Activated T-cell treated with anti-CD3 and anti-CD28 coated beads, Interleukin-2, amount 50 U/mL, for 24 hours (primary cell): ENCODE results near the gene DRD4.

ENCODE experiments used
- DNase-seq: peaks from one replicate; pipeline ENCODE4 v3.0.0-alpha.2; 2020
- H3K27ac Mint-ChIP-seq: 2 replicates; pipeline ENCODE4 v1.8.0; 2020; ENCODE audit warnings: mild to moderate bottlenecking, mixed read lengths
- H3K27me3 Mint-ChIP-seq: 2 replicates; pipeline ENCODE4 v1.8.0; 2020; ENCODE audit warnings: mixed read lengths
- H3K36me3 Mint-ChIP-seq: 2 replicates; pipeline ENCODE4 v1.8.0; 2020; ENCODE audit warnings: low read depth, mixed read lengths
- H3K4me1 Mint-ChIP-seq: 2 replicates; pipeline ENCODE4 v1.8.0; 2020; ENCODE audit warnings: low read depth, mixed read lengths
- H3K4me3 Mint-ChIP-seq: 2 replicates; pipeline ENCODE4 v1.8.0; 2020; ENCODE audit warnings: mild to moderate bottlenecking, moderate library complexity, mixed read lengths
- H3K9me3 Mint-ChIP-seq: 2 replicates; pipeline ENCODE4 v1.8.0; 2020; ENCODE audit warnings: mixed read lengths

The DRD4 gene

DNA sequence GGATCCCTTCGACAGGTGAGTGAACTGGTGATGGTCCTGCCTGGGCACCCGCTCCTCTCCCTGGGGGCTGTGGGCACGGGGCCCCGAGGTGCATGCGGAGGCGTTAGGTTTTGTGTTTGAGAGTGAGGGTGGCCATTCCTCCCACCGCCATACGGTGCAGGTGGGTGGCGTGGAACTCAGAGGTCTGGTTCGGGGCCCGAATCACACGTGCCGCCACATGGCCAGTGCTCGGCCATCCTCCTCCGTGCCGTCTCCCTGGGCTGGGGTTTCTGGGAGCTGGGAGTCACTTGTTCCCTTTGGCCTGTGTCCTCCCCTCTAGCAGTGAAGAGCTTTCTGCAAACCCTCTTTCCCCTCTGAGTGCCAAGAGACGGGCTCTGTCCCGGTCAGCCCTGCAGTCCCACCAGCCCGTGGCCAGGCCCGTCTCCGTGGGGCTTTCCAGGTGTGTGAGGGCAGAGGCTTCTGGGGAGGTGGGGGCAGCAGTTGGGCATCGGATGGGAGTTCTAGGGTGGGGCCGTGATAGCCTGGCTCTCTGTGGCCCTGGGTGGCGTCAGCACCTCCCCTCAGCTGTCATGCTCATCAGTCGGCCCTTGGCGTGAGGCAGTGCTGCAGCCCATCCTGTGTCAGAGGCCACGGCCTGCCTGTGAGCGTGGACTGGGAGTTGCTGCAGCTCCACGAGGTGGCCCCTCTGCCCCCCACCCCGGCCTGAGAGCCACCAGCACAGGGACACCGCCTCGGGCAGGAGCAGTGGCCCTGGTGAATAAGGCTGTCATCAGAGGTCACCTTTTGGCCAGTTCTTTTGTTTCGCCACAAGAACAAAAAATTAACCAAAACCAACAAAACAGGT, 31.6 kb upstream of the DRD4 start:
- Mint-ChIP-seq H3K9me3 (no peaks in the 10 kb centered on the region), H3K27ac (peak overlapping the region; percentile 10), H3K4me3 (no peak overlapping the region)

DNA sequence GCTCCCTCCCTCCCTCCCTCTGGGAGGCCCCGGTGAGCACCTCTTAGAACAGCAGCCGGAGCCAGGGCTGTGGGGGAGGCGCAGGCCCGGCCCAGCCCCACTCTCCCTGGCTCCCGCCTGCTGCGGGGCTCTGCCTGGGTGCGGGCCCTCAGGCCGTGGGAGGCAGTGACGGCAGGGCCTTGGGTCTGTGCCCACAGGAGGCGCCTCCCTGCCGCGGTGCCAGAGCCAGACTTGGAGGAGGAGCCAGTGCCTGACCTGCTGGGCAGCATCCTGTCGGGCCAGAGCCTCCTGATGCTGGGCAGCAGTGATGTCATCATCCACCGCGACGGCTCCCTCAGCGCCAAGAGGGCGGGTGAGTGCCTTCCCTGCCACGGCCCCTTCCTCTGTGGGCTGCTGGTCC, 30.8 kb upstream of the DRD4 start:
- Mint-ChIP-seq H3K27ac (peak overlapping the region; percentile 50), H3K4me1 (no peaks in the 10 kb centered on the region), H3K36me3 (peaks cover 85% of the 10 kb centered on the region), H3K9me3 (no peaks in the 10 kb centered on the region), H3K4me3 (no peak overlapping the region), H3K27me3 (no peaks in the 10 kb centered on the region)
- DNase-seq, result no peak

More for the DNA sequence above, 31.6 kb upstream of the DRD4 start:
- Mint-ChIP-seq H3K27me3 (no peaks in the 10 kb centered on the region), H3K4me1 (no peaks in the 10 kb centered on the region), H3K36me3 (peaks cover 80% of the 10 kb centered on the region)
- DNase-seq, result no peak

DNA sequence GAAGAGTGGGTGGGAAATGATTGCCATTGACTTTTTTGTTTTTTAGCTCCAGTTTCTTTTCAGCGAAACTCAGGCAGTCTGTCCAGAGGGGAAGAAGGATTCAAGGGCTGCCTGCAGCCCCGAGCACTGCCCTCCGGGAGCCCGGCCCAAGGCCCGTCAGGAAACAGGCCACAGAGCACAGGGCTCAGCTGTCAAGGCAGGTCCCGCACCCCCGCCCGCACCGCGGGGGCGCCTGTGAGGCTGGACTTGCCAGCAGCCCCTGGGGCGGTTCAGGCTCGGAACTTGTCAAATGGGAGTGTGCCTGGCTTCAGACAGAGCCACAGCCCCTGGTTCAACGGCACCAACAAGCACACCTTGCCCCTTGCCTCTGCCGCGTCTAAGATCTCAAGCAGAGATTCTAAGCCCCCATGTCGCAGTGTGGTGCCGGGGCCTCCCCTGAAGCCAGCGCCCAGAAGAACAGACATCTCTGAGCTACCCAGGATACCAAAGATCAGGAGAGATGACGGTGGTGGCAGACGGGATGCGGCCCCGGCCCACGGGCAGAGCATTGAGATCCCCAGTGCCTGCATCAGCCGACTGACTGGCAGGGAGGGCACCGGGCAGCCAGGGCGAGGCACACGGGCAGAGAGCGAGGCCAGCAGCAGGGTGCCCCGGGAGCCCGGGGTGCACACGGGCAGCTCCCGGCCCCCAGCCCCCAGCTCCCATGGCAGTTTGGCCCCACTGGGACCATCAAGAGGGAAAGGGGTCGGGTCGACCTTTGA, 29.9 kb upstream of the DRD4 start:
- H3K27ac Mint-ChIP-seq, result peak overlapping the region; percentile 45
- DNase-seq, result no peak
- no peak overlapping the region for H3K4me3 Mint-ChIP-seq
- H3K27me3 Mint-ChIP-seq, result no peaks in the 10 kb centered on the region
- peaks cover 85% of the 10 kb centered on the region for H3K36me3 Mint-ChIP-seq
- H3K9me3 Mint-ChIP-seq, result no peaks in the 10 kb centered on the region
- H3K4me1 Mint-ChIP-seq, result no peaks in the 10 kb centered on the region

- no peak for DNase-seq
- no peaks in the 10 kb centered on the region for H3K27me3 Mint-ChIP-seq
- H3K9me3 Mint-ChIP-seq, result no peaks in the 10 kb centered on the region
- peaks cover 87% of the 10 kb centered on the region for H3K36me3 Mint-ChIP-seq
- H3K27ac Mint-ChIP-seq, result peak overlapping the region; percentile 57
- no peak overlapping the region for H3K4me3 Mint-ChIP-seq
- H3K4me1 Mint-ChIP-seq, result peaks cover 2% of the 10 kb centered on the region
Observed at GRCh38 chr11:607971-608659, 29.0 kb upstream of the DRD4 start.

- Mint-ChIP-seq H3K27me3 (no peaks in the 10 kb centered on the region), H3K27ac (peak overlapping the region; percentile 57), H3K4me3 (no peak overlapping the region), H3K4me1 (peaks cover 7% of the 10 kb centered on the region), H3K9me3 (no peaks in the 10 kb centered on the region), H3K36me3 (peaks cover 84% of the 10 kb centered on the region)
- DNase-seq, result no peak
Observed at GRCh38 chr11:608791-609251, 28.2 kb upstream of the DRD4 start.

GRCh38 chr11:609341-609811, 27.7 kb upstream of the DRD4 start:
- Mint-ChIP-seq H3K36me3 (peaks cover 82% of the 10 kb centered on the region), H3K4me3 (no peak overlapping the region), H3K4me1 (peaks cover 13% of the 10 kb centered on the region), H3K27me3 (no peaks in the 10 kb centered on the region), H3K27ac (no peak overlapping the region), H3K9me3 (no peaks in the 10 kb centered on the region)
- no peak for DNase-seq

GRCh38 chr11:610146-610801, 26.8 kb upstream of the DRD4 start:
- H3K36me3 Mint-ChIP-seq, result peaks cover 78% of the 10 kb centered on the region
- H3K4me1 Mint-ChIP-seq, result peaks cover 18% of the 10 kb centered on the region
- H3K27me3 Mint-ChIP-seq, result no peaks in the 10 kb centered on the region
- DNase-seq, result no peak
- H3K4me3 Mint-ChIP-seq, result no peak overlapping the region
- no peaks in the 10 kb centered on the region for H3K9me3 Mint-ChIP-seq
- no peak overlapping the region for H3K27ac Mint-ChIP-seq

DNA sequence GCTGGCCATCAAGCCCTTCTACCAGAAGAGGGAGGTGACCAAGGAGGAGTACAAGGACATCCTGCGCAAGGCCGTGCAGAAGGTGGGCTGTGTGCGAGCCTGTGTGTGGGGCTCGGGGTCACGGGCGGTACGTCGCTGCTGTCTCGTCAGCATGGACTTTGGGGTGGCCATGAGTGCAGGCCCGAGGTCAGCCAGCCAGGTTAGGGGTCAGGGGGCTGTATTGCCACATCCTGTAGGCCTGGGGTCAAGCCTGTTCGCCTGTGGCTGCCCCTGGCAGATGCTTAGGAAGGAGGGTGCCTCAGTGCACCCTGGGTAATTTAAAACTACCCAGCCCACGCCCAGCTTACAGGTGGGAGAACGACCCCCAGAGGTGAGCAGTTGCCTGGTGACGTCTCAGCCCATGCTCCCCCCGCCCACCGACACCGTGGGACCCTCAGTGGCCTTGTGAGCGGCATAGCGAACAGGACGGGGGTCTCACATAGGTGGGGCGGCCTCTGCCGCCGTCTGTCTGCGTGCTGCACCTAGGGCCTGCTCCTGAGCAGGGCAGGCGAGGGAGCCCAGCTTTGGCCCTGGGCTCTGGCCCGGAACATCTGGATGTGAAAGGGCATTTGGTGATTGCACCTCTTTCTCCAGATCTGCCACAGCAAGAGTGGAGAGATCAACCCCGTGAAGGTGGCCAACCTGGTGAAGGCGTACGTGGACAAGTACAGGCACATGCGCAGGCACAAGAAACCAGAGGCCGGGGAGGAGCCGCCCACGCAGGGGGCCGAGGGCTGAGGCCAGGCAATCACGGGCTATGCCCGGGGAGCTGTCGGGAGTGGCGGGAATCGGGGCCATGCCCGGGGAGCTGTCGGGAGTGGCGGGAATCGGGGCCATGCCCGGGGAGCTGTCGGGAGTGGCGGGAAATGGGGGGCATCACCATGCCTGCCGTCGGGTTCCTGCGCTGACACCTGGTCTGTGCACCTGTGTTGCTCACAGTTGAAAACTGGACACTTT, 25.8 kb upstream of the DRD4 start:
- DNase-seq, result no peak
- peaks cover 23% of the 10 kb centered on the region for H3K4me1 Mint-ChIP-seq
- H3K27ac Mint-ChIP-seq, result peak overlapping the region; percentile 80
- peaks cover 73% of the 10 kb centered on the region for H3K36me3 Mint-ChIP-seq
- no peak overlapping the region for H3K4me3 Mint-ChIP-seq
- H3K27me3 Mint-ChIP-seq, result no peaks in the 10 kb centered on the region
- H3K9me3 Mint-ChIP-seq, result no peaks in the 10 kb centered on the region

GRCh38 chr11:612201-612960, 24.7 kb upstream of the DRD4 start:
- peaks cover 63% of the 10 kb centered on the region for H3K36me3 Mint-ChIP-seq
- H3K27me3 Mint-ChIP-seq, result no peaks in the 10 kb centered on the region
- no peaks in the 10 kb centered on the region for H3K9me3 Mint-ChIP-seq
- H3K4me3 Mint-ChIP-seq, result no peak overlapping the region
- DNase-seq, result no peak
- H3K4me1 Mint-ChIP-seq, result peaks cover 26% of the 10 kb centered on the region
- H3K27ac Mint-ChIP-seq, result peak overlapping the region; percentile 80

DNA sequence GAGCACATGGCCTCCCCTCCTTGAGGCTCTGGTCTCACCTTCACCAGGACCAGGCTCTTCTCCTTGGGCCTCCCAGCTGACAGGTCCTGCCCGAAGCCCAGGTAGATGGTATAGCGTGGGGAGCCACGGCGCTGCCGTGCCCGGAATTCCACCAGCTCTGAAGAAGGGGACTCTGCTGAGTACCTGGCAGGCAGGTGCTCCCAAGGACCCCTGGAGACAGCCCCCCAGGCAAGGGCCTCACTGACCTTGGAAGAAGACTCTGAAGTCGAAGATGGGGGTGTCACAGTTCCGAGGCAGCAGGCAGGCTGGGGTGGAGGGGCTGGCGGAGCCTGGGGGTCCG, 24.1 kb upstream of the DRD4 start:
- no peak for DNase-seq

GRCh38 chr11:613369-613968, 23.6 kb upstream of the DRD4 start:
- no peaks in the 10 kb centered on the region for H3K9me3 Mint-ChIP-seq
- H3K27ac Mint-ChIP-seq, result peak overlapping the region; percentile 91
- DNase-seq, result peak; percentile 84
- H3K36me3 Mint-ChIP-seq, result peaks cover 57% of the 10 kb centered on the region
- no peaks in the 10 kb centered on the region for H3K27me3 Mint-ChIP-seq
- H3K4me3 Mint-ChIP-seq, result no peak overlapping the region
- peaks cover 26% of the 10 kb centered on the region for H3K4me1 Mint-ChIP-seq

More for the DNA sequence above, 24.1 kb upstream of the DRD4 start:
- H3K4me3 Mint-ChIP-seq, result no peak overlapping the region
- H3K4me1 Mint-ChIP-seq, result peaks cover 26% of the 10 kb centered on the region
- H3K27me3 Mint-ChIP-seq, result no peaks in the 10 kb centered on the region
- no peaks in the 10 kb centered on the region for H3K9me3 Mint-ChIP-seq
- peaks cover 59% of the 10 kb centered on the region for H3K36me3 Mint-ChIP-seq
- peak overlapping the region; percentile 80 for H3K27ac Mint-ChIP-seq

DNA sequence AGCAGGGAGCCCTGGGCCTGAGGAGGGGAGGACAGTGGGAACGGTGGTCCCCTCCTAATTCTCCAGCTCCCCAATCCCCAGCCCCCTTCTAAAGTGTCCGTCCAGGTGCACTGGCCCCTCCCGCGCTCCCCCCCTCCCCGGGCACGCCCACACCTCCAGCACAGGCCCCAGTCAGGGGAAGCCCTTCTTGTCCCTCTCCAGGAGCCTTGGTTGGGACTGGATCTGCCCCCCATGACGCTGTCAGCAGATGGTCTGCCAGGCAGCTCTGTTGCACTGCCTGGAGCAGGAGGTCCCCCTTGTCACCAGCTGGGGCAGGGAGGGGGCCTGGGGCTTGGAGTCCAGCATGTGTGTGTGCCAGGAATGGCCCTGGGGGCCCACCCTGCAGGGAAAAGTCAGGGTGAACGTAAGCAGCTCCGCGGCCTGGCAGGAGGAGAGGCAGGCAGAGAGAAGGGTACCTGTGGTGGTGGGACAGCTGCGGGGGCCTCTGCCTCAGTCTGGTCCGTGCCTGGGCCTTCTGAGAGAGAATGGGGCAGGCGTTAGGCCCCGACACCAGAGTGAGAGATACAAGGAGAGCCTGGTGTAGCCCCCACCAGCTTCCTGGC, 22.9 kb upstream of the DRD4 start:
- H3K9me3 Mint-ChIP-seq, result no peaks in the 10 kb centered on the region
- peak overlapping the region; percentile 91 for H3K27ac Mint-ChIP-seq
- DNase-seq, result no peak
- peak overlapping the region; percentile 64 for H3K4me3 Mint-ChIP-seq
- H3K27me3 Mint-ChIP-seq, result no peaks in the 10 kb centered on the region
- H3K4me1 Mint-ChIP-seq, result peaks cover 26% of the 10 kb centered on the region
- peaks cover 53% of the 10 kb centered on the region for H3K36me3 Mint-ChIP-seq
